Spinal cord (tissue), 10 donors: ENCODE results near the gene UBAC2. TPM values are rescaled to one million over a fixed set of nuclear protein-coding genes. Genes with fewer than 3 reads are reported as not detected.

ENCODE experiments used
- DNase-seq, 6 donors: peaks; one replicate each; pipeline versions ENCODE4 v3.0.0 to v3.0.0-alpha.2; 2013 to 2015; ENCODE audit warnings: low spot score in 6 of 6, low read depth in 4 of 6
- H3K27ac ChIP-seq: one replicate; pipeline ENCODE4 v1.5.1; 2013; ENCODE audit warnings: low read depth, low read length, control low read depth
- H3K27me3 ChIP-seq: one replicate; pipeline ENCODE4 v1.6.1; 2013; ENCODE audit warnings: low read length; ENCODE audit not compliant: control insufficient read depth, insufficient read depth
- H3K36me3 ChIP-seq: one replicate; pipeline ENCODE4 v1.6.1; 2013; ENCODE audit warnings: low read length; ENCODE audit not compliant: control insufficient read depth, insufficient read depth
- H3K4me1 ChIP-seq: one replicate; pipeline ENCODE4 v1.6.1; 2013; ENCODE audit warnings: low read length; ENCODE audit not compliant: control insufficient read depth, insufficient read depth
- H3K4me3 ChIP-seq: one replicate; pipeline ENCODE4 v1.5.1; 2013; ENCODE audit warnings: low read depth, low read length, control low read depth
- H3K9me3 ChIP-seq: one replicate; pipeline ENCODE4 v1.6.1; 2013; ENCODE audit warnings: low read length; ENCODE audit not compliant: control insufficient read depth, insufficient read depth
- WGBS: methylation state at CpG from one replicate; pipeline ENCODE4 v1.1.5; 2013; ENCODE audit warnings: missing lambda C conversion rate; ENCODE audit not compliant: insufficient coverage; 5-methylcytosine and 5-hydroxymethylcytosine counted together
- polyA plus RNA-seq, 2 donors: library from polyadenylated mRNA; unstranded; fragments of 120-200 nt; gene quantifications; one replicate each; pipeline ENCODE4 v1.2.1, GENCODE V29; 2013; ENCODE audit not compliant: insufficient read length in 2 of 2
- total RNA-seq, 2 donors: library from RNA; depleted of rRNA in 1 of 2; stranded (reverse); fragments of 120-200 nt in 1 of 2; fragments of >200 nt in 1 of 2; gene quantifications; one replicate each; pipeline versions ENCODE4 v1.2.3 to v1.2.4, GENCODE V29; 2013 to 2014
- donor health status: healthy.

UBAC2 gene
- total and polyA plus RNA-seq, 4 donors = 37.9 to 60.3 (median 53.8) TPM

- no CpG with 5 or more reads among the region's 1 CpG for WGBS
- no peak for DNase-seq
- no peaks in the 10 kb centered on the region for H3K27me3 ChIP-seq
- peaks cover 10% of the 10 kb centered on the region for H3K36me3 ChIP-seq
- no peak overlapping the region for H3K4me3 ChIP-seq
- peaks cover 10% of the 10 kb centered on the region for H3K4me1 ChIP-seq
- H3K27ac ChIP-seq = no peak overlapping the region
- no peaks in the 10 kb centered on the region for H3K9me3 ChIP-seq
These were observed 161.7 kb downstream of the UBAC2 start for GRCh38 chr13:99362362-99362761.

GRCh38 chr13:99363391-99363790 is 162.7 kb downstream of the UBAC2 start:
- 100% methylated on average over 4 of the region's 7 CpGs for WGBS
- H3K9me3 ChIP-seq = no peaks in the 10 kb centered on the region
- no peak overlapping the region for H3K27ac ChIP-seq
- H3K4me3 ChIP-seq = no peak overlapping the region
- H3K27me3 ChIP-seq = no peaks in the 10 kb centered on the region
- H3K36me3 ChIP-seq = peaks cover 6% of the 10 kb centered on the region
- DNase-seq = no peak
- H3K4me1 ChIP-seq = peaks cover 10% of the 10 kb centered on the region

GRCh38 chr13:99363949-99364348 is 163.3 kb downstream of the UBAC2 start:
- H3K36me3 ChIP-seq = peaks cover 6% of the 10 kb centered on the region
- no peak overlapping the region for H3K4me3 ChIP-seq
- no peaks in the 10 kb centered on the region for H3K9me3 ChIP-seq
- no peak for DNase-seq
- WGBS = no CpG with 5 or more reads among the region's 1 CpG
- no peak overlapping the region for H3K27ac ChIP-seq
- H3K27me3 ChIP-seq = no peaks in the 10 kb centered on the region
- H3K4me1 ChIP-seq = peaks cover 10% of the 10 kb centered on the region

GRCh38 chr13:99366075-99366987 is 165.7 kb downstream of the UBAC2 start:
- DNase-seq = no peak
- WGBS = 92% methylated on average over 5 of the region's 11 CpGs

GRCh38 chr13:99367106-99367616 is 166.5 kb downstream of the UBAC2 start:
- DNase-seq = peak in 2 of 6 donors; percentile 21 to 44
- H3K27me3 ChIP-seq = no peaks in the 10 kb centered on the region
- H3K4me3 ChIP-seq = no peak overlapping the region
- 50% methylated on average over 4 of the region's 7 CpGs for WGBS
- H3K4me1 ChIP-seq = peaks cover 3% of the 10 kb centered on the region
- H3K36me3 ChIP-seq = peaks cover 2% of the 10 kb centered on the region
- no peaks in the 10 kb centered on the region for H3K9me3 ChIP-seq
- peak overlapping the region; percentile 15 for H3K27ac ChIP-seq

More at GRCh38 chr13:99366075-99366987, 165.7 kb downstream of the UBAC2 start:
- Histone ChIP-seq H3K27me3 (no peaks in the 10 kb centered on the region), H3K27ac (no peak overlapping the region), H3K4me1 (peaks cover 3% of the 10 kb centered on the region), H3K36me3 (no peaks in the 10 kb centered on the region), H3K4me3 (no peak overlapping the region), H3K9me3 (no peaks in the 10 kb centered on the region)

- H3K4me1 ChIP-seq = peaks cover 3% of the 10 kb centered on the region
- no peaks in the 10 kb centered on the region for H3K27me3 ChIP-seq
- no peak overlapping the region for H3K4me3 ChIP-seq
- 100% methylated on average over 1 of the region's 16 CpGs for WGBS
- peak in 1 of 6 donors; percentile 29 for DNase-seq
- H3K36me3 ChIP-seq = peaks cover 2% of the 10 kb centered on the region
- H3K9me3 ChIP-seq = no peaks in the 10 kb centered on the region
- peak overlapping the region; percentile 15 for H3K27ac ChIP-seq
These were observed 167.2 kb downstream of the UBAC2 start for GRCh38 chr13:99367663-99368448.

GRCh38 chr13:99370481-99371275 is 170.0 kb downstream of the UBAC2 start:
- WGBS = 91% methylated on average over 6 of the region's 12 CpGs
- no peak for DNase-seq
- Histone ChIP-seq H3K27ac (no peak overlapping the region), H3K36me3 (peaks cover 5% of the 10 kb centered on the region), H3K4me3 (no peak overlapping the region), H3K4me1 (peaks cover 3% of the 10 kb centered on the region), H3K27me3 (no peaks in the 10 kb centered on the region), H3K9me3 (no peaks in the 10 kb centered on the region)

- H3K4me3 ChIP-seq = no peak overlapping the region
- H3K9me3 ChIP-seq = no peaks in the 10 kb centered on the region
- no peak overlapping the region for H3K27ac ChIP-seq
- no peaks in the 10 kb centered on the region for H3K4me1 ChIP-seq
- WGBS = 85% methylated on average over 4 of the region's 9 CpGs
- no peak for DNase-seq
- peaks cover 10% of the 10 kb centered on the region for H3K36me3 ChIP-seq
- H3K27me3 ChIP-seq = no peaks in the 10 kb centered on the region
These were observed 171.3 kb downstream of the UBAC2 start for GRCh38 chr13:99371956-99372355.

GRCh38 chr13:99373436-99373835 is 172.8 kb downstream of the UBAC2 start:
- H3K4me3 ChIP-seq = no peak overlapping the region
- peaks cover 14% of the 10 kb centered on the region for H3K36me3 ChIP-seq
- no peaks in the 10 kb centered on the region for H3K27me3 ChIP-seq
- H3K9me3 ChIP-seq = no peaks in the 10 kb centered on the region
- no peak overlapping the region for H3K27ac ChIP-seq
- DNase-seq = no peak
- no peaks in the 10 kb centered on the region for H3K4me1 ChIP-seq
- 88% methylated on average over 7 of the region's 8 CpGs for WGBS
